Liver (tissue), 9 donors: ENCODE measurements around the gene GNG12. TPM values are rescaled to one million over a fixed set of nuclear protein-coding genes. Genes with fewer than 3 reads are reported as not detected.

ENCODE experiments used
- DNase-seq: peaks from one replicate; pipeline ENCODE4 v3.0.0-alpha.2; 2017; ENCODE audit warnings: low spot score
- H3K27ac ChIP-seq, 2 donors: one replicate each; pipeline ENCODE4 v1.7.0; 2013; ENCODE audit warnings: inconsistent platforms in 2 of 2, low read length in 2 of 2, control low read depth in 1 of 2, low read depth in 1 of 2, mild to moderate bottlenecking in 1 of 2
- H3K27me3 ChIP-seq, 4 donors: one replicate each; pipeline versions ENCODE4 v1.6.1 to v1.7.0; 2013; ENCODE audit warnings: low read length in 3 of 4, inconsistent platforms in 1 of 4, mild to moderate bottlenecking in 1 of 4, moderate library complexity in 1 of 4; ENCODE audit not compliant: control insufficient read depth in 4 of 4, insufficient read depth in 4 of 4
- H3K36me3 ChIP-seq, 4 donors: one replicate each; pipeline versions ENCODE4 v1.6.1 to v1.7.0; 2013; ENCODE audit warnings: low read length in 3 of 4, mild to moderate bottlenecking in 3 of 4, low read depth in 1 of 4, moderate library complexity in 1 of 4; ENCODE audit not compliant: control insufficient read depth in 4 of 4, insufficient read depth in 3 of 4
- H3K4me1 ChIP-seq, 4 donors: one replicate each; pipeline versions ENCODE4 v1.6.1 to v1.7.0; 2013; ENCODE audit warnings: low read length in 3 of 4, mild to moderate bottlenecking in 3 of 4, moderate library complexity in 1 of 4; ENCODE audit not compliant: control insufficient read depth in 4 of 4, insufficient read depth in 4 of 4
- H3K4me3 ChIP-seq, 3 donors: one replicate each; pipeline versions ENCODE4 v1.6.1 to v1.7.0; 2013; ENCODE audit warnings: low read length in 3 of 3, control low read depth in 1 of 3, low read depth in 1 of 3, mild to moderate bottlenecking in 1 of 3
- H3K9ac ChIP-seq, 2 donors: one replicate each; pipeline ENCODE4 v1.7.0; 2013; ENCODE audit warnings: low read length in 2 of 2, mild to moderate bottlenecking in 2 of 2, moderate library complexity in 2 of 2, control low read depth in 1 of 2, low read depth in 1 of 2
- H3K9me3 ChIP-seq, 4 donors: one replicate each; pipeline versions ENCODE4 v1.6.1 to v1.7.0; 2013; ENCODE audit warnings: low read length in 3 of 4; ENCODE audit not compliant: control insufficient read depth in 4 of 4
- CTCF ChIP-seq: fragments of 150-350 bp; IDR thresholded peaks from 2 replicates; pipeline ENCODE4 v1.5.1; 2017; ENCODE audit warnings: improper control_type of control experiment, low read depth, low read length; ENCODE audit not compliant: missing input control
- EGR1 ChIP-seq, 2 donors: IDR thresholded peaks; 2 replicates each; pipeline ENCODE4 v1.6.1; 2016 to 2018; ENCODE audit warnings: antibody characterized with exemption in 2 of 2, low read depth in 2 of 2
- FOXA1 ChIP-seq: IDR thresholded peaks from 2 replicates; pipeline ENCODE4 v1.6.1; 2016; ENCODE audit warnings: antibody characterized with exemption
- FOXA2 ChIP-seq: IDR thresholded peaks from 2 replicates; pipeline ENCODE4 v1.6.1; 2016; ENCODE audit warnings: antibody characterized with exemption
- GABPA ChIP-seq, 2 donors: IDR thresholded peaks in 1 of 2; conservative IDR thresholded peaks in 1 of 2; 2 replicates each; pipeline ENCODE4 v1.6.1; 2016; ENCODE audit warnings: antibody characterized with exemption in 2 of 2, mild to moderate bottlenecking in 1 of 2, moderate library complexity in 1 of 2
- HNF4A ChIP-seq, 2 donors: conservative IDR thresholded peaks; 2 replicates each; pipeline ENCODE4 v1.6.1; 2016; ENCODE audit warnings: antibody characterized with exemption in 2 of 2, mild to moderate bottlenecking in 2 of 2
- HNF4G ChIP-seq: IDR thresholded peaks from 2 replicates; pipeline ENCODE4 v1.6.1; 2016; ENCODE audit warnings: antibody characterized with exemption
- JUND ChIP-seq, 2 donors: IDR thresholded peaks; 2 replicates each; pipeline ENCODE4 v1.6.1; 2016; ENCODE audit warnings: antibody characterized with exemption in 2 of 2
- MAX ChIP-seq: IDR thresholded peaks from 2 replicates; pipeline ENCODE4 v1.6.1; 2016; ENCODE audit warnings: antibody characterized with exemption
- NR2F2 ChIP-seq: IDR thresholded peaks from 2 replicates; pipeline ENCODE4 v1.6.1; 2016; ENCODE audit warnings: antibody characterized with exemption
- RAD21 ChIP-seq, 2 donors: IDR thresholded peaks; 2 replicates each; pipeline ENCODE4 v1.6.1; 2016; ENCODE audit warnings: antibody characterized with exemption in 2 of 2, mild to moderate bottlenecking in 2 of 2
- SP1 ChIP-seq: IDR thresholded peaks from 2 replicates; pipeline ENCODE4 v1.6.1; 2018; ENCODE audit warnings: antibody characterized with exemption, mild to moderate bottlenecking
- YY1 ChIP-seq: IDR thresholded peaks from 2 replicates; pipeline ENCODE4 v1.6.1; 2016; ENCODE audit warnings: antibody characterized with exemption, mild to moderate bottlenecking
- ZBTB33 ChIP-seq: IDR thresholded peaks from 2 replicates; pipeline ENCODE4 v1.6.1; 2016; ENCODE audit warnings: antibody characterized with exemption
- WGBS: extraction: QIAGEN DNeasy Blood & Tissue Kit; methylation state at CpG from one replicate; pipeline ENCODE4 v1.1.7; 2013; 5-methylcytosine and 5-hydroxymethylcytosine counted together
- polyA plus RNA-seq, 2 donors: library from polyadenylated mRNA; stranded (reverse) in 1 of 2; unstranded in 1 of 2; fragments of 200-250 nt in 1 of 2; fragments of >200 nt in 1 of 2; fragmentation: Nextera tagmentation in 1 of 2; extraction: Ambion mirVana in 1 of 2; gene quantifications; one replicate each; pipeline versions ENCODE4 v1.2.1 to v1.2.3, GENCODE V29; 2013 to 2015
- total RNA-seq, 2 donors: library from RNA; depleted of rRNA; stranded (reverse); fragments of >200 nt; gene quantifications; one replicate each; pipeline ENCODE4 v1.2.3, GENCODE V29; 2014
- donor health status: healthy.
- donor health status: healthy.
- donor health status: healthy.
- donor health status: healthy.
- donor health status: healthy.

GNG12 gene
- total and polyA plus RNA-seq, 4 donors: 15.4 to 26.1 (median 19.7) TPM

GRCh38 chr1:67711855-67712212, 121.4 kb downstream of the GNG12 start:
- no peak for DNase-seq
- Histone ChIP-seq H3K9ac (no peak overlapping the region), H3K4me3 (no peak overlapping the region), H3K4me1 (peaks cover 0 to 25% (median 15%) of the 10 kb centered on the region in 4 donors), H3K9me3 (no peaks in the 10 kb centered on the region), H3K27me3 (no peaks in the 10 kb centered on the region), H3K36me3 (no peaks in the 10 kb centered on the region), H3K27ac (no peak overlapping the region)
- WGBS: 65% methylated on average over 2 of the region's 2 CpGs
- TF ChIP-seq HNF4G (no peak), ZBTB33 (no peak), RAD21 (IDR thresholded peaks at IDR 0.05) (no peak)

- H3K36me3 ChIP-seq: peaks cover 0 to under 1% (median 0%) of the 10 kb centered on the region in 4 donors
- no peak overlapping the region for H3K9ac ChIP-seq
- H3K4me3 ChIP-seq: no peak overlapping the region
- TF ChIP-seq JUND (IDR thresholded peaks at IDR 0.05) (no peak), CTCF (no peak), EGR1 (IDR thresholded peaks at IDR 0.05; ENCODE audit: low read depth in 2 of 2) (no peak), HNF4G (no peak), MAX (no peak), FOXA2 (no peak), RAD21 (IDR thresholded peaks at IDR 0.05) (no peak), FOXA1 (no peak), SP1 (no peak), GABPA (IDR thresholded peaks at IDR 0.05 in 1 of 2, conservative IDR thresholded peaks at IDR 0.05 in 1 of 2) (no peak), HNF4A (conservative IDR thresholded peaks at IDR 0.05) (no peak), NR2F2 (no peak)
- H3K27me3 ChIP-seq: no peaks in the 10 kb centered on the region
- peaks cover 0 to 20% (median 10%) of the 10 kb centered on the region in 4 donors for H3K4me1 ChIP-seq
- 74% methylated on average over 7 of the region's 7 CpGs for WGBS
- H3K9me3 ChIP-seq: no peaks in the 10 kb centered on the region
- no peak overlapping the region for H3K27ac ChIP-seq
- DNase-seq: no peak
Observed at GRCh38 chr1:67711158-67711854, 122.0 kb downstream of the GNG12 start.

- no peak for DNase-seq
- Histone ChIP-seq H3K4me1 (peaks cover 0 to 13% (median 4%) of the 10 kb centered on the region in 4 donors), H3K36me3 (peaks cover 0 to 6% (median under 1%) of the 10 kb centered on the region in 4 donors), H3K27me3 (no peaks in the 10 kb centered on the region), H3K27ac (peak overlapping the region in 1 of 2 donors; percentile 6), H3K9ac (no peak overlapping the region), H3K4me3 (no peak overlapping the region), H3K9me3 (no peaks in the 10 kb centered on the region)
- 81% methylated on average over 5 of the region's 5 CpGs for WGBS
- TF ChIP-seq FOXA1 (no peak), HNF4G (no peak), CTCF (no peak), YY1 (no peak)
Observed at GRCh38 chr1:67710417-67710816, 122.8 kb downstream of the GNG12 start.
